HG02610 (cell line): ENCODE measurements around the gene METTL26.

Source experiments
- ATAC-seq: cut with Tn5 transposase; IDR thresholded peaks from one replicate; pipeline ENCODE4 v1.9.1; 2021; ENCODE audit warnings: mild to moderate bottlenecking, moderate library complexity; ENCODE audit not compliant: unreplicated experiment

METTL26 gene

DNA sequence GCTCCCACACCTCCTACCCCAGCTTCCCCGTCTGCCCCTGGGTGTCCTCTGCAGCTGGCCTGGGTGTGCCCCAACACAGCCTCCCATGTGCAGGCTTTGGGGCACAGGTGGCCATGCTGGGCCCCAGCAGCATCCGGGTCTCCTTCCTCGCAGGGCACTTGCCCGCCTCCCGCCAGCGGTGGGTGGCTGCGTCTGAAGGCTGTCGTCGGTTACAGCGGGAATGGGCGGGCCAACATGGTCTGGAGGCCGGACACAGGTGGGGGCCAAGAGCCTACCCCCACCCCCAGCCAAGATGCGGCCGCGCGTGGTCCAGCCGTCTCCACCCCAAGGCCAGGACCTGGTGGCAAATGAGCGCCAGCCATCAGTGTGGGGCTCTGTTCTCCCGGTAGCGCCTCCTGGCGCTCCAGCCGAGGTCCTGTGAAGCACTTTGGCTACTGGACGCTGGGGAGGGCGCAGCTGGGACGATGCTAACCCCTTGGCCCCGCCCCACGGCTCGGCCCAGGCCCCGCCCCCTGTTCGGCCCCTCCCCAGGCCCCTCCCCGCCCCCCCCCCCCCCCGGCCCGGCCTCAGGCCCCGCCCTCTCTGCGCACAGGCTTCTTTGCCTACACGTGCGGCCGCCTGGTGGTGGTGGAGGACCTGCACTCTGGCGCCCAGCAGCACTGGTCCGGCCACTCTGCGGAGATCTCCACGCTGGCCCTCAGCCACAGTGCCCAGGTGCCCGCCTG, 24.5 kb upstream of the METTL26 start:
- ATAC-seq, result no peak

DNA sequence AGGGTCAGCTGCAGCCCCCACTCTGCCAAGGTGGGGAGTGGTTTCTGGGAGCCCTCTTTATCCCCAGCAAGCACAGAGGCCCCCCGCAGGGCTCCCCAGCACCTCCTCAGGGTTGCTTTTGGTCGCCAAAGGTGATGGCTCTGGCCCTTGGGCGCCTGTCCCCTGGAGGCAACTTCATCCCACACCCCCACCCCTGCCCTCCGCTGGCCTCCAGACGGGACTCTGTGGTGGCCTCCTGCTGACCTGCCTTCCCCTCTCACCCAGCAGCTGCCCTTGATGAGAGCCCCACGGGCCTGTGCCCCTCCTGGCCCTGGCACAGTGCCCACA, 24.0 kb upstream of the METTL26 start:
- ATAC-seq, result no peak

DNA sequence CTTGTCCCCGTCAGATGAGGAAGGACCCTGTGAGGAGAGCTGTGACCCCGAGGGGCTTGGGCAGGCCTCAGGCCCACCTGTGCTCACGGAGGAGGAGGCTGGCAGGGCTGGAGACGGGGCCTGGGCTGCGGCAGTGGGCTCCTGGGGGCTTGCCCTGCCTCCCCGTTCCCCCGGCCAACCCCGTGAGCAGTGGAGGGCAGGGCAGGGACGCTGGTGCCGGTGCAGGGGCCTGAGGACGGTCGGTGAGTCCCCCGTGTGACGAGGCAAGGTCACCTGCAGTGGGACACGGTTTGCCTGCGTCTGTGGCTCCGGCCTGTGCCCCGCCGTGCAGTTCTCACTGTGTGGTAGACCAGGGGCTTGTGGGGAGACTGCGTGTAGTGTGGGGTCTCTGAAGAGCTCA, 23.5 kb upstream of the METTL26 start:
- ATAC-seq, result no peak

DNA sequence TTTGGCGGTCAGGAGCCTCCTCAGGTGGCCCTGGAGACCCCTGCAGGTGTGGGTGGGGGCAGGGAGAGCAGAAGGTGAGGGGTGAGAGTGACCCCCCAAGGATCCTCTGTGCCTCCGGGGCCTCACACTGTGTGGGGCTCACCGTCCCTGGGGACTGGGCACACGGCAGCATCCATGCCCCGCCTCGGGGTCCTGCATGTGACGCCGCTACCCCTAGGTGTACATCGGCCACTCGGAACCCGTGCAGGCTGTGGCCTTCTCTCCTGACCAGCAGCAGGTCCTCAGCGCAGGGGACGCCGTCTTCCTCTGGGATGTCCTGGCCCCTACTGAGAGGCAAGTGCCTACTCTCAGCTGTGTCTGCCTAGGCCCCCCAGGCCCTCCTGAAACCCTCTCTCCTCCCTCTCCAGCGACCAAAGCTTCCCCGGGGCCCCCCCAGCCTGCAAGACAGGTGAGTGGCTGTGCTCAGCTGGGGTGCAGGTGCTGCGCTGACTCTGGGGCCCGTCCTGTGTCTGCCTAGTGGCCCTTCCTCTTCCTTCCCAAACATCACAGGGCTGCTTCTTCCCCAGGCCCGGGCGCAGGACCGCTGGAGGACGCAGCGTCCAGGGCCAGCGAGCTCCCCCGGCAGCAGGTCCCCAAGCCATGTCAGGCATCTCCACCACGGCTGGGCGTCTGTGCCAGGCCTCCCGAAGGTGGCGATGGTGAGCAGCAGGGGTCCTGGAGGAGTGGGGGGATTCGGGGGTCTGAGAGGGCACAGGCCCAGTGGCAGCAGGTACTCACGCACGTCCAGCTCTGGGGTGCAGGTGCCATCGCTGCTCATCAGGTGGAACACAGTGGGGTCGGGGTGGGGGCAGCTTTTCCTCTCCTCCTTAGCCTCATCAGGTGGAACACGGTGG, 22.8 kb upstream of the METTL26 start:
- no peak for ATAC-seq

DNA sequence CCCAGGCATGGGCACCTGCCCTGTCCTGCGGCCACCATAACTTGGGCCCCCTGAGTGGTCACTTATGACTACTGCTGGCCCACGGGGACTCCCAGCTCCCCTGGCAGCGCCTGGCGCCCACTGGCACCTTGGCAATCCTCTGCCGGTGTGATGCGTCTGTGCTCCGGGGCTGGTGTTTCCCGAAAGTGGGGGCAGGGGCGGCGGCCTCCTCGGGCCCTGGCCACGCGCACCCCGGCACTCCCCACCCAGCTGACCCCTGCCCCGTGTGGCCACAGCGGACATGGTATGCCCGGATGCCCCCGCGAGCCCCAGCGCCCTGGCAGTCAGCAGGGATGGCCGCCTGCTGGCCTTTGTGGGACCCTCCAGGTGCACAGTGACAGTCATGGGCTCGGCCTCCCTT, 21.4 kb upstream of the METTL26 start:
- ATAC-seq, result no peak

DNA sequence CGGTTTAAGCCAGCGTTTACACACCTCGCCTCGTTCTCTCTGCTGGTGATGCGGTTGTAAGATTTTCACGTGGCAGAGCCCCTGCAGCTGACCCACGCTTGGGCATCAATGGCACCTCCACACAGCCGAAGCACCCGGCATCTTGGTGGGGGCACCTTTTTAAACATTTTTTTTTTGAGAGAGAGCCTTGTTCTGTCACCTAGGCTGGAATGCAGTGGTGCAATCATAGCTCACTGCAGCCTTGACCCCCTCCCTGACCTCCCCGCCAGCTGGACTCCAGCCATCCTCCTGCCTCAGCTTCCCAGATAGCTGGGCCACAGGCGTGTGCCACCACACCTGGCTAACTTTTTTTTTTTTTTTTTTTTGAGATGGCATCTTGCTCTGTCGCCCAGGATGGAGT, 17.9 kb upstream of the METTL26 start:
- ATAC-seq, result no peak

DNA sequence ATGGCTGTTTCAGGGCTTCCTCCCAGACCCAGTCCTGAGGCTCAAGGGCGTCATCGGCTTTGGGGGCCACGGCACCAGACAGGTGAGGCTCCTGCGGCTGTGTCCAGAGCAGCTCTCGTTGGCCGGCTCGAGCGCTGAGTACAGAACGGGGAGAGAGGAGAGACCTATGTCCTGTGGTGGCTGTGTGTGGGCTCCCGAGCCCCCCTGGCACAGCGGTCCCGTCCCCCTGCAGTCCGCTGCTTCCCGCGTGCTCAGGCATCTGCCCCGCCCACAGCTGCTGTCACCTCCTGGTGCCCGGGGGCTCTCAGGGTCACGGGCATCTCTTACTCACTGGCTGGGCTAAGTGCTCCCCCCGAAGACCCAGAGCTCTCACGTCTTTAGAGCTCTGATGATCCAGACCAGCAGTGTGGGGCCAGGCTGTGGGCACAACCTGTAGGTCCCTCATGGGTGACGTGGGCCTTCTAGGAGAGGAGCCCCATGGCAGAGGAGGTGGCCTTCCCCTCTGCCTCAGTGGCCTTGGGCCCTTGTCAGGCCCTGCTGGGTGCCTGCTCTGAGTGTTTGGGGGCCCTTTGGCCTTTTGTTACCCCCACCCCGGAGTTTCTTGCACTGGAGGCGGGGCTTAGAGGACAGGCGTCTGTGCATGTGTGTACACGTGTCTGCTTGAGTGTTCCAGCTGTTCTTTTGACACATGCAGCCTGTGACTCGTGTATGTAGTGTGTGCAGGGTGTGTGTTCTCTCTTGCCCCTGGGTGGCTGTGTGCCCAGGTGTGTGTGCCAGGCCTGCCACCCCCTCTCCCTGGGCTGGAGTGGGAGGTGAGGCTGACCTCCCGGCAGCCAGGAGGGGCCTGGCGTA, 16.6 kb upstream of the METTL26 start:
- ATAC-seq, result no peak

DNA sequence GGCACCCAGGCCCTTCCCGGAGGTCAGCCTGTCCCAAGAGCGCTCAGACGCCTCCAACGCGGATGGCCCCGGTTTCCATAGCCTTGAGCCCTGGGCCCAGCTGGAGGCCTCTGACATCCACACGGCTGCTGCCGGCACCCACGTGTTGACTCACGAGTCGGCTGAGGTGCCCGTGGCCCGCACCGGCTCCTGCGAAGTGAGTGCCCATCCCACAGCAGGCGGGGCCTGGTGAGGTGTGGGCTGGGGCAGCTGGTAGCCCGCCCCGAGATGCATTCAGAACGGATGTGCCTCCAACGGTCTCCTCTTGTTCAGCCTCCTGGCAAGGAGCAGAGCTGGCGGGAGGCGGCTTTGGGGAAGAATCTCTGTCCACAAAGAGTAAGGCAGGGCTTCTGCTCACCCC, 15.7 kb upstream of the METTL26 start:
- no peak for ATAC-seq

DNA sequence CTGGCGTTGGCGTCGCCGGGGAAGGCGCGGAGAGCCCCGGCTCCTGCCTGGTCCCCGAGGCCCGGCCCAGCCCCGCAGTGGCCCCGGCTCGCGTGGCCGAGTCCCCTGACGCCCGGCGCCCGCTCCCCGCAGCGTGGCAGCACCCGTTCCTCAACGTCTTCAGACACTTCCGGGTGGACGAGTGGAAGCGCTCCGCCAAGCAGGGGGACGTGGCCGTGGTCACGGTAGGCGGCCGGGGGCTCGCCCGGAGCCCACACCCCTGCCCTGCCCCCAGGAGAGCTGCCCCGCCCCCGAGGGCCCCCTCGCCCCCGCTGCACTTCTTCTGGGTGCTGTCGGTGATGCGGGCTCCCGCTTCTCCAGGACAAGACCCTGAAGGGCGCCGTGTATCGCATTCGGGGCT, 13.5 kb upstream of the METTL26 start:
- ATAC-seq, result no peak

DNA sequence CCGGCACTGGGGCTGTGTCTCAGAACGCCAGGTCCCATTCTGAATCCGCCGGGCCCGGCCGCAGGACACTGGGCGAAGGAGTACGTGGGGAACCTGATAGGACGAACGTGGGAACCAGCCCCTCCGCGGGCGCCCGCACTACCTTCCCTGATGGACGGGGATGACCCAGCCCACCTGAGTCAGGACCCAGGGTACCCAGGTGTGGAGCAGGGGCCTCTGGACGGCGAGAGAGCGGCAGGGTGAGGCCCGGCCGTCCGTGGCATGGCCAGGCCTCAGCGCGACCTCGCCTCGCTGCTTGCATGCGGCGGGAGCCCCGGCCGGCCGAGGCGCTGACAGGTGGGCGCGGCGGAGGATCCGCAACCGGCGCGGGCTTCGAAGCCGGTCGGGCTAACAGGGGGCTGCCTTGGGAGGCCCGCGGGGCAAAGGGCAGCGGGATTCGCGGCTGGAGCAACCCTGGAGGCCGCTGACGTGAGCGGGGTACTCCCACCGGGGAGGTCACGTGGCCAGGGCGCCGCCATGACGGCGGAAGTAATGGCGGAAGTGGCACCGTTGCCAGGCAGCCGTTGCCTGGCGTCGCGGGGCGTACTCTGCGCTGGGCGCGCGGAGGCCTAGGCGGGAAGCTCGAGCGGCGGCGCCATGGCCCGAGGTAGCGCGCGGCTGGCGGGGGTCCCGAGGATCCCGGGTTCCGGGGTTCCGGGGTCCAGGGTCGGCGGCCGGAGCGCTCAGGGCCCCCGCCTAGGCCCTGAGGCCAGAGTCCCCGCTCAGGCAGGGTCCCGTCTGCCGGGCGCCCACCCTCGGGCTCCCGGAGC, 12.9 kb upstream of the METTL26 start, which contains the start of gene WDR90:
Gene WDR90 (plus strand): TSS at position 585 of the 809 bp plus-strand sequence. CDS start 52 bp downstream, at position 637.
- ATAC-seq, result peak; percentile 74

DNA sequence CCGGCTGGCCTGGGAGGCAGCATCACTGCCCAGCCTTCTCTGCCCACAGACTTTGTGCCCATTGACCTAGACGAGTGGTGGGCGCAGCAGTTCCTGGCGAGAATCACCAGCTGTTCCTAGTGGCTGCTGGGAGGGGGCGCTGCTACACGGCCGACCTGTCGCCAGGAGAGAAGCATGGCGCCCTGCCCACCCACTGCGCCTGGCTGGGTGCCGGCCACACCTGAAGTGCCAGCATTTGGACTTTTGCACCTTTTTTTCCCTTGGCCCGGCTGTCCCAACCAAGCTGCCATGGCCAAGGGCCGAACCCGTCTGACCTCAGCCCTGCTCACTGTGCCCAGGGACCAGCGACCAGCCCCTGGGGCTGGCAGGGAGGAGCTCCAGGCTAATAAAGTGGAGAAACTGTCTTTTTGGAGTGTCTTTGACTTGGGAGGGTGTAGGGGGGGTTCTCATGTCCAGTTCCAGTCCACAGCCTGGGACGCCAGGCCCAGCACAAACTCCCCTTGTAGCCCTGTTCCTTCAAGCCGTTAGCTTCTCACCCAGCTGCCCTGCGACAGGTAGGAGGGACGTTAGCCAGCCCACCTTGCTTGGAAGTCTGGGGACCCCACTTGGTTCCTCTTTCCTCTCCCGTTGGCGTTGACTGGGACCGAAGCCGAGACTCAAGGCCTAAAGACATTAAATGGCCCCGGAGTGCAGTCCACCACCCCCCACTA, 12.1 kb upstream of the METTL26 start:
- no peak for ATAC-seq

DNA sequence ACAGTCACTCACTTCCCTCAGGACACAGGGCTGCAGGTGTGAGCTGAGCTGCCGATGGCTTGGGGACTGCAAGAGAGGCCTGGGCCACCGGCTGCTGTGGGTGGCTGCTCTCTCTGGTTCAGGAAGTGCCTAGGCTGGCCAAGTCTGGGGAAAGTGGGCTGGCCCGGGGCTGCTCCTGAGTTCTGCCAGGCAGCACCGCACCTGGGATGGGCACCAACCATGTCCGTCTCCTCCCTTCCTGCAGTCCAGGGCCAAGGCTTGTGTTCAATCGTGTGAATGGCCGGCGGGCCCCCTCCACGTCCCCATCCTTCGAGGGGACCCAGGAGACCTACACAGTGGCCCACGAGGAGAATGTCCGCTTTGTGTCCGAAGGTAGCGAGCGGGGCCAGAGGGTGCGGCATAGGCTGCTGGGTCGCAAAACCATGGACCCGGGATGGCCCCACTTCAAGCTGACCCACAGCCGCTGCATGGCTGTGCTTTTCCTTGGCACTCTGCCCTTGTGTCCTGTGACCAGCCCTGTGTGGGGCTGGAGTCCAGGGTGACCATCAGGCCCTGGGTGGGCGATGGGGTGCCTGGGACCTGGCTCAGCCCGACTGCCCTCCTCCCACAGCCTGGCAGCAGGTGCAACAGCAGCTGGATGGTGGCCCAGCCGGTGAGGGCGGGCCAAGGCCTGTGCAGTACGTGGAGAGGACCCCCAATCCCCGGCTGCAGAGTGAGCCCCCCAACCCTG, 11.2 kb upstream of the METTL26 start:
- no peak for ATAC-seq

DNA sequence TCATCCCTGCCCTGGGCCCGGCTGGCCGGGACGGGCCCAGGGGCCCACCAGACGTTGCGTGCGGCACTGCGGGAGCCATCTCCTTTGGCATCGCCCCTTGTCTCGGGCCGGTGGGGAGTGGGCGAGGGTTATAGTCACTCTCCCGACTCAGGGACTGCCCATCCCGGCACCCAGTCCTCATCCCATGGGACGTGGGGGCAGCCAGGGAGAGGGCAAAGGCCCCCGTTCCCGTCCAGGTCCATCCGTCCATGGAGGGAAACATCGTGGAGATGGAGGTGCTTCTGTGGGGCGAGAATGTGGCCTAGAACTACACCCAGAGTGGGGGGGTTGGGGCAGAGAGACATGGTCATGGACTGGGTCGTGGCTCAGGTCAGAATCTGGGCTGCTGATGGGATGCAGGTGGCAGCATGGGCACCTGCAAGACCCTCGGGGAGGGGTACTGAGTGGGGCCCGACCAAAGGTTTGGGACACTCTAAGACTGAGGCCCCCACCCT, 10.6 kb upstream of the METTL26 start:
- ATAC-seq, result no peak

DNA sequence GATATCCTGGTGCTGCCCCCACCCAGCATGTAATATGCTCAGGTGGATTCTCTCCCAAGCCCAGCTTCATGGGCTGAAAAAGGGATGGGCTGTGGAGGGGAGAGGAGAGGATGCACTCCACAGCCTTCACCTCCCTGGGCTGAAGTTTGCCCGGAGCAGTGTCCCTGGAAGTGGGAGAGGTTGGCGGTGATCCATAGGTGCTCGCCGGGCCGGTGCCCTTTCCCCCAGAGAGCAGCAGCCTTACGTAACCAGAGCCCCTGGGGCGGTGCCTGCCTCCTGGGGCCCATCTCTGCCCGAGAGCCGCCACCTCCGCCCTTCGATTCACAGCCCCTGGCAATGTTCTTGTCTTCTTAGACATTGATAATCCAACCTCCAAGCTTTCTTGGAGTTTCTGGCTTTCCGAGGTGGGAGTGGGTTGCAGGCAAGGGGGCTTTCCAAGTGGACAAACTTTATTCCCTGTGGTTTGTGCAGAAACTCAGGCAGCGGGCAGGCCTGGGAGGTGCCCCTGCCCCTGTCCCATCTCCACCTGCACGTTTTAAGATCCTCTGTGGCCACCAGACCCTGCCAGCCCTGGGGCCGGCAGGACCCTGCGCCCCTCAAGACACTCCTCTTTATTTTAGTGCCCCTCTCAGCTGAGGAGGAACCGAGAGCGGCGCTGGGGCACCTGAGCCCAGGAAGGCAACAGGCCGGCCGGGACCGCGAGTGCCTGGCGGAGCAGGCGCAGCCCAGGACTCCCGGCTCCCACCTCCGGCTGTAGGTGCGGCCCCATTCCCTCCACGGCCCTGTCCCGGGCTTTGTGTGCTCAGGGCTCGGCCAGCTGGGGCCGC, 10.0 kb upstream of the METTL26 start:
- no peak for ATAC-seq

DNA sequence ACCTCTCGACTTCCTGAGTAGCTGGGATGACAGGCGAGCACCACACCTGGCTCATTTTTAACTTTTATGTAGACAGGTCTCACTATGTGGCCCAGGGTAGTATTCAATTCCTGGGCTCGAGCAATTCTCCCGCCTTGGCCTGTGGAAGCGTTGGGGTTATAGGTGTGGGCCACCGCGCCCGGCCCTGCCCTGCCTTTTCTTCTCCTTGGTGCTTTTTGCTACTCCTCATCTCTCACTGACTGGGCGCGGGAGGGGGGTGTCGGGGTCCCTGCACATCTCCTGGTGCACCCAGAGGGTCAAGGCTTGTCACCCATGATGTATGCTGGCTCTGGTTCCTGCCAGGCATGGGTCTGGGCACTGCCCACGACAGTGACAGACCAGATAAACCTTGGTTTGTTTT, 8.5 kb upstream of the METTL26 start:
- no peak for ATAC-seq

DNA sequence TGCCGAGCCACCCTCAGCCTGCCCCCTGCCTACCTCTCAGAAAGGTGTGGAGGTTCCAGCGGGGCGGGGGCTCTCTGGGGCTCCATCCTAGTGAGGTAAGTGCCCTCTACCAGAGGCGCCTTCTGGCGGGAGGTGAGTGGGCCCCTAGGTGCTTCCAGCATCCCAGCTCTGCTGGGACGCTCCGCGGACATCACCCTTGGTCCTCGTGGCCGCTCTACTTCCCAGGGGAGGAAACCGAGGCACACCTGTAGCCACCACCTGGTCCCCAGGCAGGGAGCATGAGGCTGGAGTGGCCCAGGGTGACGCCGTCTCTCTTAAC, 6.9 kb upstream of the METTL26 start:
- ATAC-seq, result no peak

DNA sequence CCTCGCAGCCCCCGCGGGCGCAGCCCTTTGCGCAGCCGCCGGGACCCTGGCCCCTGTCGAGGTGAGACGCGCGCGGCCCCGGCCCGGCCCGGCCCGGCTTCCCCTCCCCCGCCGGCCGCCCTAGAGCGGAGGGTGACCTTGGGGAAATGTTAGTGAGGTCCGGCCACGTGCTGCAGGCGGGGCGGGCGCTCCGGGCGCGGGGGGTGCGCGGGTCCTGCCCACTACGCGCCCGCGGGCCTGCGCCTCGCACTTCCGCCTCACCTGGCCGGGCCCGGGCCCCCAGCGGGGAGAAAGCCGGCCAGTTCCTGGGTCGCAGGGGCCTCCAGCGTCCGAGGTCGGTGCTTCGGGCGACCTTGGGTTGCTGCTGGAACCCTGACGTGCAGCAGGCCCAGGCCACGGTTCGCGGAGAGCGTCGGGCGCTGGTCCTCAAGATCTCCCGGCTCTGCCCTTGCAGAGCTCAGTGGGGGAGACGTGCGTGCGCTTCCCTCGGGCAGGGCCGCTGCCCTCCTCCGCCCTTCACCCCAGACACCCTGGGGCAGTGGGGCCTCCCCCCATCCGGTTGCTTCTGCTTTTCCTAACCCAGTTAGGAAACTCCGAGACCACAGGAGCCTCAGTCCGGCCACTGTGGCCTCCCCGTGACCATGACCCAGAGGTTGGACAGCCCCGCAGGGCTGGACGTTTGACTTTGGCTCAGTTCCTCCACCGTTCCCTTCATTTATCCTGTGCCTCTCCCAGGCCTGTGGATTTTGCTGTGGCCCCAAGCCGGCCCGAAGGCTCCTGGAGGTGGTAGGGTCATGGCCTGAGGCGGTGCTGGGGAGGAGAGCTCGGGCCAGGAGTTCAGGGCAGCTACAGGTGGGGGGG, 6.3 kb upstream of the METTL26 start:
- peak; percentile 27 for ATAC-seq
